HG03442 (cell line): Measurements from ENCODE around the gene PUM1.
"Not testable (repeated sequence)": the region's sequence is repeated elsewhere in the genome, so short reads cannot be mapped to it uniquely, and the experiment has no call there.

ENCODE experiments used
- ATAC-seq: cut with Tn5 transposase; IDR thresholded peaks from one replicate; pipeline ENCODE4 v1.9.1; 2021; ENCODE audit warnings: mild to moderate bottlenecking, moderate library complexity; ENCODE audit not compliant: unreplicated experiment

PUM1 gene

GRCh38 chr1:30935758-30936157, 129.8 kb downstream of the PUM1 start:
- not testable (repeated sequence) for ATAC-seq

- no peak for ATAC-seq
These were observed 130.9 kb downstream of the PUM1 start for GRCh38 chr1:30934613-30935012.

- no peak for ATAC-seq
These were observed 131.7 kb downstream of the PUM1 start for GRCh38 chr1:30933874-30934252.

GRCh38 chr1:30930631-30931173, 134.8 kb downstream of the PUM1 start:
- no peak for ATAC-seq

- no peak for ATAC-seq
These were observed 135.5 kb downstream of the PUM1 start for GRCh38 chr1:30929944-30930525.

GRCh38 chr1:30929135-30929889, 136.2 kb downstream of the PUM1 start:
- ATAC-seq = no peak

GRCh38 chr1:30928789-30929134, 136.8 kb downstream of the PUM1 start:
- ATAC-seq = no peak

- no peak for ATAC-seq
These were observed 137.3 kb downstream of the PUM1 start for GRCh38 chr1:30928171-30928570.

GRCh38 chr1:30927448-30927847, 138.1 kb downstream of the PUM1 start:
- ATAC-seq = no peak

- ATAC-seq = no peak
These were observed 141.9 kb downstream of the PUM1 start for GRCh38 chr1:30923597-30923996.

- no peak for ATAC-seq
These were observed 144.7 kb downstream of the PUM1 start for GRCh38 chr1:30920827-30921226.

GRCh38 chr1:30919025-30919881, 146.3 kb downstream of the PUM1 start:
- no peak for ATAC-seq

GRCh38 chr1:30916296-30916695, 149.2 kb downstream of the PUM1 start:
- ATAC-seq = no peak

- no peak for ATAC-seq
These were observed 149.9 kb downstream of the PUM1 start for GRCh38 chr1:30915491-30916230.

- ATAC-seq = no peak
These were observed 150.6 kb downstream of the PUM1 start for GRCh38 chr1:30914931-30915330.

GRCh38 chr1:30914587-30914922, 151.0 kb downstream of the PUM1 start:
- no peak for ATAC-seq

- no peak for ATAC-seq
These were observed 152.4 kb downstream of the PUM1 start for GRCh38 chr1:30912913-30913652.

GRCh38 chr1:30912224-30912623, 153.3 kb downstream of the PUM1 start:
- no peak for ATAC-seq

GRCh38 chr1:30911059-30911954, 154.2 kb downstream of the PUM1 start:
- ATAC-seq = no peak
